Measurements from ENCODE around the gene ZSCAN31.

GRCh38 chr6:28368522-28368921, 32.6 kb upstream of the ZSCAN31 start:
- no peak for TF ChIP-seq CTCF (IDR thresholded peaks at IDR 0.05)
- no peak for TF ChIP-seq POLR2A (IDR thresholded peaks at IDR 0.05)

Data from breast epithelium (tissue), 3 donors.